ENCODE results near the gene CKAP4. TPM values are rescaled to one million over a fixed set of nuclear protein-coding genes. Genes with fewer than 3 reads are reported as not detected.

The CKAP4 gene
- total and polyA plus RNA-seq, 9 of the 15 experiments (the other 6 are each of a cell fraction or from before 2014, with no cell fraction given) = 0.08 to 0.20 TPM; not detected in 7

DNA sequence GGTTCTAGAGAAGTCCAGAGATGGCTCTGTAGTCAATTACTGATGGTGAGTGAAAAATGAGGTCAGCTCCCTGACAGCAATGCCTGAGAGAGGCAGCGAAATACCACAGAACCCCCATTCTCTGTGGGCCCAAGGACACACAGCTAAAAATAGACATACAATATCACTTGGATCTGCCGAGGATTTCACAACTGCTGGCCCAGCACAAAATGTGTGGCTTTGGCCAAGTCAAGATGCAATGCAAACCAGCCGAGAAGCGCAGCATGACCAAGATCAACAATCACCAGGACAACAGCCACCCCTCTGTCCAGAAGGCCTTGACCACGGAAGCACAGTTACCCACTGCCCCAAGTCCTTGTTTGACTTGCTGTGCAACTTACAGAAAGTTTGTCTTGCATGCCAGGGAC is 52.2 kb downstream of the CKAP4 start:
- Histone ChIP-seq H2AFZ (ENCODE audit: low read depth, low read length) (no peak overlapping the region), H3K9ac (ENCODE audit: insufficient read depth in 1 of 2, low read depth in 2 of 2, low read length in 2 of 2) (no peak overlapping the region), H3K9me3 (replicated peaks; ENCODE audit: control insufficient read depth, insufficient read depth, low read depth, low read length) (no peaks in the 10 kb centered on the region), H3K4me2 (ENCODE audit: insufficient read depth, low read length) (no peak overlapping the region), H4K20me1 (replicated peaks; ENCODE audit: control insufficient read depth, insufficient read depth, low read length) (no peaks in the 10 kb centered on the region), H3K27ac (ENCODE audit: extremely low read depth, low read depth, low read length) (no peak overlapping the region), H3K4me1 (replicated peaks in 1 of 2; ENCODE audit: control insufficient read depth in 2 of 2, insufficient read depth in 2 of 2, low read length in 2 of 2) (no peaks in the 10 kb centered on the region), H3K9me1 (ENCODE audit: control insufficient read depth, insufficient read depth, low read length) (no peaks in the 10 kb centered on the region), H3K27me3 (ENCODE audit: control insufficient read depth in 2 of 2, insufficient read depth in 2 of 2, low read length in 2 of 2) (peaks cover 0 to 4% of the 10 kb centered on the region in 2 experiments; a peak in 1 of 5 replicates), H3K79me2 (ENCODE audit: control insufficient read depth, insufficient read depth, low read length) (no peaks in the 10 kb centered on the region), H3K36me3 (ENCODE audit: control insufficient read depth, insufficient read depth, low read length) (no peaks in the 10 kb centered on the region), H3K4me3 (no peak overlapping the region)
- intact Hi-C loops (cut with micrococcal nuclease) (no loop called here), in situ Hi-C loops (cut with MboI) (no loop called here)
- POLR2A ChIA-PET = no interaction called here
- ATAC-seq = no peak
- CTCF ChIA-PET (ENCODE audit: low intra/inter-chr PET ratio) = no interaction called here
- FAIRE-seq = no peak
- DNase-seq (ENCODE audit: extremely low read depth in 1 of 4, low spot score in 3 of 4) = no peak
- 0% methylated on average over 5 of the region's 5 CpGs for WGBS (ENCODE audit: insufficient coverage, low coverage, missing lambda C conversion rate)
- BruUV-seq (replicated peaks) = no TSS peak
- TF ChIP-seq POLR3G (IDR thresholded peaks at IDR 0.05; ENCODE audit: extremely low read depth, insufficient read length, insufficient replicate concordance) (no peak), SMAD3 (CRISPR knock-in tag; conservative IDR thresholded peaks at IDR 0.05) (no peak), CXXC5 (CRISPR knock-in tag; IDR thresholded peaks at IDR 0.05) (no peak), FOXJ2 (tag; IDR thresholded peaks at IDR 0.05) (no peak), PHB2 (IDR thresholded peaks at IDR 0.05; ENCODE audit: low read depth) (no peak), RCOR1 (IDR thresholded peaks at IDR 0.05; ENCODE audit: borderline replicate concordance in 1 of 2, low read depth in 2 of 2, low read length in 2 of 2) (no peak), ZNF586 (CRISPR knock-in tag; conservative IDR thresholded peaks at IDR 0.05) (no peak), HDAC8 (tag; IDR thresholded peaks at IDR 0.05) (no peak)
- TF ChIP-seq, protein P1, sequence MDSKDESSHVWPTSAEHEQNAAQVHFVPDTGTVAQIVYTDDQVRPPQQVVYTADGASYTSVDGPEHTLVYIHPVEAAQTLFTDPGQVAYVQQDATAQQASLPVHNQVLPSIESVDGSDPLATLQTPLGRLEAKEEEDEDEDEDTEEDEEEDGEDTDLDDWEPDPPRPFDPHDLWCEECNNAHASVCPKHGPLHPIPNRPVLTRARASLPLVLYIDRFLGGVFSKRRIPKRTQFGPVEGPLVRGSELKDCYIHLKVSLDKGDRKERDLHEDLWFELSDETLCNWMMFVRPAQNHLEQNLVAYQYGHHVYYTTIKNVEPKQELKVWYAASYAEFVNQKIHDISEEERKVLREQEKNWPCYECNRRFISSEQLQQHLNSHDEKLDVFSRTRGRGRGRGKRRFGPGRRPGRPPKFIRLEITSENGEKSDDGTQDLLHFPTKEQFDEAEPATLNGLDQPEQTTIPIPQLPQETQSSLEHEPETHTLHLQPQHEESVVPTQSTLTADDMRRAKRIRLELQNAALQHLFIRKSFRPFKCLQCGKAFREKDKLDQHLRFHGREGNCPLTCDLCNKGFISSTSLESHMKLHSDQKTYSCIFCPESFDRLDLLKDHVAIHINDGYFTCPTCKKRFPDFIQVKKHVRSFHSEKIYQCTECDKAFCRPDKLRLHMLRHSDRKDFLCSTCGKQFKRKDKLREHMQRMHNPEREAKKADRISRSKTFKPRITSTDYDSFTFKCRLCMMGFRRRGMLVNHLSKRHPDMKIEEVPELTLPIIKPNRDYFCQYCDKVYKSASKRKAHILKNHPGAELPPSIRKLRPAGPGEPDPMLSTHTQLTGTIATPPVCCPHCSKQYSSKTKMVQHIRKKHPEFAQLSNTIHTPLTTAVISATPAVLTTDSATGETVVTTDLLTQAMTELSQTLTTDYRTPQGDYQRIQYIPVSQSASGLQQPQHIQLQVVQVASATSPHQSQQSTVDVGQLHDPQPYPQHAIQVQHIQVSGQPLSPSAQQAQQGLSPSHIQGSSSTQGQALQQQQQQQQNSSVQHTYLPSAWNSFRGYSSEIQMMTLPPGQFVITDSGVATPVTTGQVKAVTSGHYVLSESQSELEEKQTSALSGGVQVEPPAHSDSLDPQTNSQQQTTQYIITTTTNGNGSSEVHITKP (IDR thresholded peaks at IDR 0.05; ENCODE audit: partially characterized antibody) = no peak
- TF ChIP-seq, protein P2, sequence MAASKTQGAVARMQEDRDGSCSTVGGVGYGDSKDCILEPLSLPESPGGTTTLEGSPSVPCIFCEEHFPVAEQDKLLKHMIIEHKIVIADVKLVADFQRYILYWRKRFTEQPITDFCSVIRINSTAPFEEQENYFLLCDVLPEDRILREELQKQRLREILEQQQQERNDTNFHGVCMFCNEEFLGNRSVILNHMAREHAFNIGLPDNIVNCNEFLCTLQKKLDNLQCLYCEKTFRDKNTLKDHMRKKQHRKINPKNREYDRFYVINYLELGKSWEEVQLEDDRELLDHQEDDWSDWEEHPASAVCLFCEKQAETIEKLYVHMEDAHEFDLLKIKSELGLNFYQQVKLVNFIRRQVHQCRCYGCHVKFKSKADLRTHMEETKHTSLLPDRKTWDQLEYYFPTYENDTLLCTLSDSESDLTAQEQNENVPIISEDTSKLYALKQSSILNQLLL (CRISPR knock-in tag; IDR thresholded peaks at IDR 0.05; ENCODE audit: borderline replicate concordance) = no peak
- TF ChIP-seq, protein P3, sequence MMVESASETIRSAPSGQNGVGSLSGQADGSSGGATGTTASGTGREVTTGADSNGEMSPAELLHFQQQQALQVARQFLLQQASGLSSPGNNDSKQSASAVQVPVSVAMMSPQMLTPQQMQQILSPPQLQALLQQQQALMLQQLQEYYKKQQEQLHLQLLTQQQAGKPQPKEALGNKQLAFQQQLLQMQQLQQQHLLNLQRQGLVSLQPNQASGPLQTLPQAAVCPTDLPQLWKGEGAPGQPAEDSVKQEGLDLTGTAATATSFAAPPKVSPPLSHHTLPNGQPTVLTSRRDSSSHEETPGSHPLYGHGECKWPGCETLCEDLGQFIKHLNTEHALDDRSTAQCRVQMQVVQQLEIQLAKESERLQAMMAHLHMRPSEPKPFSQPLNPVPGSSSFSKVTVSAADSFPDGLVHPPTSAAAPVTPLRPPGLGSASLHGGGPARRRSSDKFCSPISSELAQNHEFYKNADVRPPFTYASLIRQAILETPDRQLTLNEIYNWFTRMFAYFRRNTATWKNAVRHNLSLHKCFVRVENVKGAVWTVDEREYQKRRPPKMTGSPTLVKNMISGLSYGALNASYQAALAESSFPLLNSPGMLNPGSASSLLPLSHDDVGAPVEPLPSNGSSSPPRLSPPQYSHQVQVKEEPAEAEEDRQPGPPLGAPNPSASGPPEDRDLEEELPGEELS (CRISPR knock-in tag; IDR thresholded peaks at IDR 0.05; ENCODE audit: borderline replicate concordance) = no peak
- TF ChIP-seq, protein P4, sequence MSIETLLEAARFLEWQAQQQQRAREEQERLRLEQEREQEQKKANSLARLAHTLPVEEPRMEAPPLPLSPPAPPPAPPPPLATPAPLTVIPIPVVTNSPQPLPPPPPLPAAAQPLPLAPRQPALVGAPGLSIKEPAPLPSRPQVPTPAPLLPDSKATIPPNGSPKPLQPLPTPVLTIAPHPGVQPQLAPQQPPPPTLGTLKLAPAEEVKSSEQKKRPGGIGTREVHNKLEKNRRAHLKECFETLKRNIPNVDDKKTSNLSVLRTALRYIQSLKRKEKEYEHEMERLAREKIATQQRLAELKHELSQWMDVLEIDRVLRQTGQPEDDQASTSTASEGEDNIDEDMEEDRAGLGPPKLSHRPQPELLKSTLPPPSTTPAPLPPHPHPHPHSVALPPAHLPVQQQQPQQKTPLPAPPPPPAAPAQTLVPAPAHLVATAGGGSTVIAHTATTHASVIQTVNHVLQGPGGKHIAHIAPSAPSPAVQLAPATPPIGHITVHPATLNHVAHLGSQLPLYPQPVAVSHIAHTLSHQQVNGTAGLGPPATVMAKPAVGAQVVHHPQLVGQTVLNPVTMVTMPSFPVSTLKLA (conservative IDR thresholded peaks at IDR 0.05) = no peak
- TF ChIP-seq, protein P5, sequence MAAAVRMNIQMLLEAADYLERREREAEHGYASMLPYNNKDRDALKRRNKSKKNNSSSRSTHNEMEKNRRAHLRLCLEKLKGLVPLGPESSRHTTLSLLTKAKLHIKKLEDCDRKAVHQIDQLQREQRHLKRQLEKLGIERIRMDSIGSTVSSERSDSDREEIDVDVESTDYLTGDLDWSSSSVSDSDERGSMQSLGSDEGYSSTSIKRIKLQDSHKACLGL (CRISPR knock-in tag; IDR thresholded peaks at IDR 0.05; ENCODE audit: borderline replicate concordance, poor library complexity, severe bottlenecking) = no peak

All from K562 (cell line).